IPS DF 6.9 (cell line): Measurements from ENCODE around the gene MIF4GD.

Source experiments
- DNase-seq: peaks from one replicate; pipeline ENCODE4 v3.0.0-alpha.2; 2013; ENCODE audit warnings: low read depth, low spot score
- H3K27ac ChIP-seq: one replicate; pipeline ENCODE4 v1.5.1; 2013; ENCODE audit warnings: low read length, control low read depth
- H3K27me3 ChIP-seq: 2 replicates; pipeline ENCODE4 v1.6.1; 2013; ENCODE audit warnings: mild to moderate bottlenecking, low read length; ENCODE audit not compliant: control insufficient read depth, insufficient read depth
- H3K36me3 ChIP-seq: 2 replicates; pipeline ENCODE4 v1.6.1; 2013; ENCODE audit warnings: low read length; ENCODE audit not compliant: control insufficient read depth, insufficient read depth
- H3K4me1 ChIP-seq: 2 replicates; pipeline ENCODE4 v1.6.1; 2013; ENCODE audit warnings: low read length; ENCODE audit not compliant: control insufficient read depth, insufficient read depth
- H3K4me3 ChIP-seq: 2 replicates; pipeline ENCODE4 v1.5.1; 2013; ENCODE audit warnings: mild to moderate bottlenecking, low read length
- H3K9me3 ChIP-seq: 2 replicates; pipeline ENCODE4 v1.6.1; 2013; ENCODE audit warnings: low read length, inconsistent platforms; ENCODE audit not compliant: control insufficient read depth, insufficient read depth
- WGBS: extraction: QIAGEN DNeasy Blood & Tissue Kit; methylation state at CpG from one replicate; pipeline ENCODE4 v1.1.7; 2013; ENCODE audit warnings: mixed read lengths, missing lambda C conversion rate; ENCODE audit not compliant: insufficient read length, insufficient coverage; 5-methylcytosine and 5-hydroxymethylcytosine counted together

The MIF4GD gene, protein sequence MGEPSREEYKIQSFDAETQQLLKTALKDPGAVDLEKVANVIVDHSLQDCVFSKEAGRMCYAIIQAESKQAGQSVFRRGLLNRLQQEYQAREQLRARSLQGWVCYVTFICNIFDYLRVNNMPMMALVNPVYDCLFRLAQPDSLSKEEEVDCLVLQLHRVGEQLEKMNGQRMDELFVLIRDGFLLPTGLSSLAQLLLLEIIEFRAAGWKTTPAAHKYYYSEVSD

DNA sequence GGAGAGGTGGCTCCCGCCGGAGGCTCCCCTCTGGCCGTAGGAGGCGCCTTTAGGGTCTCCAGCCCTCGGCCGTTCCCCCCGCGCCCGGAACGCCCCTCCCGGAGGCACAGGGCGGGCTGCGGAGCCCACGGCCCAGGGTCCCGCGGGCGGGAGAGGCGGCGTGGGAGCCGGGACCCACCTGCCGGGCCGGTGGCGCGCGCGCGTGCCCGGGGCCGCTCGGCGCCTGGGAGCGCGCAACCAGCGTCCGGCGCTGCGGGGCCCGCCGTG, at the start of gene MIF4GD:
MIF4GD (minus strand) TSS at position 266 of the 267 bp plus-strand sequence. CDS start 1,036 bp downstream, outside the sequence.
- DNase-seq: no peak
- Histone ChIP-seq H3K4me1 (peaks cover 4% of the 10 kb centered on the region; the same call in 1 of the 2 replicates), H3K27ac (no peak within 1 kb of the TSS), H3K36me3 (peaks cover 11% of the 10 kb centered on the region; the same call in 1 of the 2 replicates), H3K9me3 (no peaks in the 10 kb centered on the region), H3K27me3 (no peaks in the 10 kb centered on the region), H3K4me3 (peak within 1 kb of the TSS; percentile 45)
- no CpG with 5 or more reads among the region's 39 CpGs for WGBS

DNA sequence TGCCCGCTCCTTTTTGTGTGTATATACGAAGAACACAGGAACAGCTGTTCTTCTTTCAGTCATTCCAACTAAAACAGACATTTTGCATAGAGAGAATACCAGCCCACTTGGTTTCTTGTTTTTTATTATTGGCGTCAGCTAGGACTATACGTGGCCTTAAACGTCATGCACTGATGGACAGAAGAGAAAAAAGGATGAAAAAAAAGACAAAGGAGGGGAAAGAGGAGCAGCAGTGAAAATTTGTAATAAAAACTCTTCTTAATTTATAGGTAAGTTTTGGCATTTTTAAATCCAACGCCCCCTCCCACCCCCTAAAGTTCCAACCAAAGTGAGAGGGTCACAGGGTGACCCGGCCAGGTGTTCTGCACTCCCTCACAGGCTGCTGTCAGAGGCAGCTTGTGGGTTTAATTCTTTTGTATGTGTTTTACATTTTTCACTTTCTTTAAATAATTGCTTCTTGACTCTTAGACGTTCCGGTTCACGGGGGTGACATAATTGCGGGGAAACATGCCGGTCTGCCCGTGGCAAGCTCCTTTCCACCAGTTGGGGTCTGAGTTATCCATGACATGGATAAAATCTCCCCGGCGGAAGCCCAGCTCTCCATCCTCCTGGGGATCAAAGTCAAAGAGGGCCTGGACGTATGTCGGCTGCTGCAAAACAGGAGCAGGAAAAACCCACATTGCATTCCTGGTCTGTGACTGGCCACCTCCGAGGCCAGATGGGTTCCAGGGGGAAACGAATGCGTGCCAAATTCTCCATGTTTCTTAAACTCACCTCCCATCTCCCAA, 49.1 kb upstream of the MIF4GD start:
- H3K4me3 ChIP-seq: no peak overlapping the region

DNA sequence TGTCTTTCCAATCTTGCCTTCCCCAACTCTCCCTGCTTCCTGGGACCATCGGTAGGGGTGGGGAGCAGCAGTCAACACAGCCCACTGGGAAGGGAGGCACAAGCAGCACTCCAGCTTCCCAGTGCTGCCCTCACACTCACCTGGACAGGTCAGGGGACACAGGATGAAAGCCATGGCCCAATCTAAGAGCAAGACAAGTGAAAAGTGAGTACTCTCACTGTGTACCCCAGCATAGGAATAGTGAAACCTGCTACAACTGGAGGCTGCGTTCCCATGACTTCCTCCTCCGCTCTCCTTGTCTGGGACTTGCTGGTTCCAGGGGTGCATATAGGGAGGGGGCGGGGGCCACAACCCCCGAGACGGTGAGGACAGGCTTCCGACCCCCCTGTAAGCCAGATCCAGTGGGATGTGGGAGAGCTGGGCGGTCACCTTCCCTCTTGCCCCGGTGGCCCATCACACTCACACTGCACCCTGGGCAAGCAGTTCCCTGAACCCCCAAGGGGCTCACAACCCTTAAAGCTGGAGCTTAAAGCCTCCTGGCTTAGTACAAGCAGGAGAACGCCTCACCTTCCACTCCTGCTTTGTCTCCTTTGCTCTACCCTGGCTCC, 47.7 kb upstream of the MIF4GD start:
- no peaks in the 10 kb centered on the region for H3K9me3 ChIP-seq
- no peaks in the 10 kb centered on the region for H3K27me3 ChIP-seq
- no CpG with 5 or more reads among the region's 10 CpGs for WGBS
- H3K27ac ChIP-seq: no peak overlapping the region
- H3K4me3 ChIP-seq: no peak overlapping the region
- peaks cover 11% of the 10 kb centered on the region; the same call in 1 of the 2 replicates for H3K36me3 ChIP-seq
- 0 out of 2 replicates have a peak, but pooled peaks cover 1% of the 10 kb centered on the region for H3K4me1 ChIP-seq
- no peak for DNase-seq

More for the DNA sequence above, 49.1 kb upstream of the MIF4GD start:
- no peaks in the 10 kb centered on the region for H3K27me3 ChIP-seq
- no peak overlapping the region for H3K27ac ChIP-seq
- 0 out of 2 replicates have a peak, but pooled peaks cover 1% of the 10 kb centered on the region for H3K4me1 ChIP-seq
- H3K36me3 ChIP-seq: peaks cover 11% of the 10 kb centered on the region; the same call in 1 of the 2 replicates
- no CpG with 5 or more reads among the region's 20 CpGs for WGBS
- DNase-seq: no peak
- H3K9me3 ChIP-seq: no peaks in the 10 kb centered on the region

DNA sequence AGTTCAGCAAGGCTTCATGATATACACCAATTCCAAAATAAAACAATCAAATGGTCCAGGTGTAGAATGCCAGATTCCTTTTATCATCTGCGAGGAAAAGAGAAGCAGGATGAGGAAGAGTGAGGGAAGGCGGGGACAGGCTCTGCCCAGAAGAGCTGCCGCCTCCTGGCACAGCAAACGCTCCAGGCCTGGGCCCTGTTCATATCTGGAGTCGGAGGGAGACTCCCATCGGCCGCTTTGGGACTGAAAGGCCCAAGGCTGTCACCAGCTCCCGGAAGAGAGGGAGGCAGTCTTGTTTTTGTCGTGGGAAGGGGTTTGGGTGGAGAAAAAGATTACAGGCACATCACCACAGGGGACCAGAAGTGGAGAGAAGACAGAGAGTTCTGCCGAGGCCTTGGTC, 47.2 kb upstream of the MIF4GD start:
- Histone ChIP-seq H3K9me3 (no peaks in the 10 kb centered on the region), H3K4me3 (no peak overlapping the region), H3K4me1 (0 out of 2 replicates have a peak, but pooled peaks cover under 1% of the 10 kb centered on the region), H3K27ac (no peak overlapping the region), H3K27me3 (no peaks in the 10 kb centered on the region), H3K36me3 (peaks cover 11% of the 10 kb centered on the region; the same call in 1 of the 2 replicates)
- no CpG with 5 or more reads among the region's 10 CpGs for WGBS
- no peak for DNase-seq

DNA sequence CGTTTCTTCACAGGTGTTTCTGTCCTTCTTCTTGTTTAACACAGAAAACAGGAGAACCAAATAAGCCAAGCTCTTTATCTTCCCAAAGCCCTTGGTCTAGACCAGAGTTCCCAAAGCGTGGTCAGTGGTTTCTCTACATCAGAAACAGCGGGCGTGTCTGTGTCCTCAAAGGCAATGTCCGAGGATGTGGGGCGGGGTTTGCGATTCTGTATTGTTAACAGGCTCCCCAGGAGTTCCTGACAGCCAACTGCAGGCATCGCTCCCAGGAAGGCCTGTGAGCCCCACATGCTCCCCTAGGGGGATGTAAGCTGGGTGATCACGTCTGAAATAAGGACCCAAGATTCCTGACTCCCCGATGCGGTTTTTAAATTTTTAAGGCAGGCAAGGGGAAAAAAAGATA, 46.6 kb upstream of the MIF4GD start:
- no peaks in the 10 kb centered on the region for H3K27me3 ChIP-seq
- WGBS: no CpG with 5 or more reads among the region's 11 CpGs
- no peak overlapping the region for H3K4me3 ChIP-seq
- no peak overlapping the region for H3K27ac ChIP-seq
- H3K9me3 ChIP-seq: no peaks in the 10 kb centered on the region
- H3K4me1 ChIP-seq: no peaks in the 10 kb centered on the region
- no peak for DNase-seq
- H3K36me3 ChIP-seq: peaks cover 11% of the 10 kb centered on the region; the same call in 1 of the 2 replicates

DNA sequence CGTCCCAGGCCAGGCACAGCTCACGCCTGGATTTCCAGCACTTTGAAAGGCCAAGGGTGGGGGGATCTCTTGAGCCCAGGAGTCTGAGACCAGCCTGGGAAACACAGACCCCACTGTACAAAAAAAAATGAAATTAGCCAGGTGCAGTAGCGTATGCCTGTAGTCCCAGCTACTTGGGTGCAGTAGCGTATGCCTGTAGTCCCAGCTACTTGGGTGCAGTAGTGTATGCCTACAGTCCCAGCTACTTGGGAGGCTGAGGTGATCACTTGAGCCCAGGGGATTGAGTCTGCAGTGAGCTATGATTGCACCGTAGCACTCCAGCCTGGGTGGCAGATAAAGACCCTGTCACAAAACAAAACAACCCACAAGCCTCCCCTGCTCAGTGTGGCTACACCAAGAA, 45.2 kb upstream of the MIF4GD start:
- no peaks in the 10 kb centered on the region for H3K9me3 ChIP-seq
- H3K4me1 ChIP-seq: no peaks in the 10 kb centered on the region
- WGBS: no CpG with 5 or more reads among the region's 5 CpGs
- H3K36me3 ChIP-seq: peaks cover 11% of the 10 kb centered on the region; the same call in 1 of the 2 replicates
- no peak for DNase-seq
- no peaks in the 10 kb centered on the region for H3K27me3 ChIP-seq
- no peak overlapping the region for H3K4me3 ChIP-seq
- H3K27ac ChIP-seq: no peak overlapping the region

DNA sequence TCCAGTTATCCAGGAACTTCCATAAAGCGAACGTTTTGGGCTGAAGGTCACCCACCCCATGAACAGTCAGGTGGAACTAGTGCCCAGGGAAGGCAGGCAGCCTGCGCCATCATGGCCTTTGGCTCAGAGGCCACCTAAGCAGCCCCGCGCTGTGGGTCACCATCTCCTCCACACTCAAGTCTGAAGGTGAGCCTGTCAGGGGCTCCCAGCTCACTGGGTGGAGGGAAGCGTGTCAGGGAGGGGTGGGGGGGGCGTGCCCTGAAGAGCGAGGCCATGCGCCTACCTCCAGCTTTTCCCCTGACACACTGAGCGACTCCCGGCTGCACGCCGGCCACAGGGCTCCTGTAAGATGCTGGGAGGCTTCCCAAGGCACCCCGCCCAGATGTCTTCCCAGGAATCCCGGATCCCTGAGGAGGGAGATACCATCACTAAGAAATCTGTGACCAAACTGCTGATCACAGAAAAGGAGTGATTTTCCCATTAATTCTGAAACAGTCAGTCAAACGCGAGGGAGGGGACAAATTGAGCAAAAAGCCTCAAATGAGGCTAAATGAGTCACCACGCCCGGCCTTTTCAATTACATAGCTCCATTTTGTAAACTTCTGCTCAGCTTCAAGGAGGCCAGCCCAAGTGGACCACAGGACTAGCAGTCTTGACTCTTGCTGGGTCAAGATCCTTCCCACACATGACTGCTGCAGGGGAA, 44.7 kb upstream of the MIF4GD start:
- no peak for DNase-seq
- WGBS: no CpG with 5 or more reads among the region's 19 CpGs

DNA sequence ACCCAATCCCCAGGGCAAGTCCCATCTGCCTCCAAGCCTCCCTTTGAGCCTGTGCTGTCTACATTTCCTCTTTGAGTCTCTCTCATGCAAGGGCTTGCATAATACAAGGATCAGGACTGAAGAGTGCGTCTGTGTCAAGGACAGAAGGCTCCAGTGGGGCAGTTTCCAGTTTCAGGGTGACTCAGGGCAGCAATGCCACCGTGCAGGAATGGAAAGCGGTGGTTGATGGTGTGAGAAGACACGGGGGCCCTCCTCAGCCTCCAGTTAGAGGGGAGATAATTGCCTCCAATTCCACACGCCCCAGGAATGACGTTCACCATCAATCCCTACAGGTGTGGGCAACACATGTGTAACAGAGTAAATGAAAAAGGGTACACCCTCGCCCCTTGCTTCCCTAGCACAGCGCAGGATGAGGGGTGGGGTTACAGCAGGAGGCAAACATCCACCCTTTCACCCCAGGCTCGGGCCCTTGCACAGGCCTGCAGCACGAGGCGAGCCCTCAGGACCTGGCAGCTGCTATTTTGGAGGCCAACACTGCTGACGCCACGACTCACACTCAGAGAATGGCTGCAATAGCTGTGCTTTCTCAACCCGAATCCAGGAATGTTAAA, 43.0 kb upstream of the MIF4GD start:
- Histone ChIP-seq H3K4me3 (no peak overlapping the region), H3K36me3 (0 out of 2 replicates have a peak, but pooled peaks cover 2% of the 10 kb centered on the region), H3K27me3 (no peaks in the 10 kb centered on the region), H3K4me1 (no peaks in the 10 kb centered on the region), H3K9me3 (no peaks in the 10 kb centered on the region), H3K27ac (no peak overlapping the region)
- no CpG with 5 or more reads among the region's 14 CpGs for WGBS
- DNase-seq: no peak

More for the DNA sequence above, 44.7 kb upstream of the MIF4GD start:
- Histone ChIP-seq H3K36me3 (peaks cover 8% of the 10 kb centered on the region; the same call in 1 of the 2 replicates), H3K27ac (no peak overlapping the region), H3K27me3 (no peaks in the 10 kb centered on the region), H3K4me1 (no peaks in the 10 kb centered on the region), H3K4me3 (no peak overlapping the region), H3K9me3 (no peaks in the 10 kb centered on the region)

DNA sequence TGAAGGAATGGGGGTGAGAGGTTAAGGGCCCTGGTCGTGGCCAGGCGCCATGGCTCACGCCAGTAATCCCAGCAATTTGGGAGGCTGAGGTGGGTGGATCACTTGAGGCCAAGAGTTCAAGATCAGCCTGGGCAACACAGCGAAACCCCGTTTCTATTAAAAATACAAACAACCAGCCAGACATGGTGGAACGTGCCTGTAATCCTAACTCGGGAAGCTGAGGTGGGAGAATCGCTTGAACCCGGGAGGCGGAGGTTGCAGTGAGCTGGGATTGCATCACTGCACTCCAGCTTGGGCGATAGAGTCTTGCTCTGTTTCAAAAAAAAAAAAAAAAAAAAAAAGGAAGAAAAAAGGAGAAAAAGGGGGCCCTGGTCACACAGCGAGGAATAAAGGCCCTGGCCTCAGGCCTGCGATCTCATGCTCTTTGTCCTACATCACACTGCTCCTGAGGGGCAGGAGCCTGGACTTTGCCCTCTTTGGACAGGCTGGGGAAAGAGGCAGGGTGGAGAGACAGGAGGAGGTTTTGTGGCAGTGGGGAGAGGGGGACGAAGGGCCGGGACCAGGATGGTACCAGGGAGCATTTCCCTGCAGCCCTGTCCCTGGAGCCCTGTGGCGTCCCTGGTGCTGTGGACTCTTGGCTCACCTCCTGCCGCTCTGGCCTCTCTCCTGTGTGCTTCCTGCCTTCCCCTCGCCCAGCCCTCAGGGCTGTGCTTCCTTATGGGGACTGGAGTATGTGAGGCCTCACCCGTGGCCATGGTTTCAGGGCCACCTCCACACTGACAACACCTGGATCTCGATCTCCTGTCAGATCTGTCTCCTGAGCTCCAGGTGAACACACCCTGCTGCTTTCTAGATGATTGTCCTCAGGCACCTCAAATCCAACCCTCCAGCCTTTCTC, 38.0 kb upstream of the MIF4GD start:
- no peaks in the 10 kb centered on the region for H3K9me3 ChIP-seq
- H3K27ac ChIP-seq: no peak overlapping the region
- no peak overlapping the region for H3K4me3 ChIP-seq
- no peaks in the 10 kb centered on the region for H3K36me3 ChIP-seq
- DNase-seq: no peak
- no peaks in the 10 kb centered on the region for H3K27me3 ChIP-seq
- WGBS: no CpG with 5 or more reads among the region's 20 CpGs
- H3K4me1 ChIP-seq: no peaks in the 10 kb centered on the region
